ENCODE measurements around the gene NUP50. TPM values are rescaled to one million over a fixed set of nuclear protein-coding genes. Genes with fewer than 3 reads are reported as not detected.

Gene NUP50
- total and polyA plus RNA-seq, 2 donors (not counting 1 experiment from before 2014, with no cell fraction given), result 17.4 to 29.2 TPM

DNA sequence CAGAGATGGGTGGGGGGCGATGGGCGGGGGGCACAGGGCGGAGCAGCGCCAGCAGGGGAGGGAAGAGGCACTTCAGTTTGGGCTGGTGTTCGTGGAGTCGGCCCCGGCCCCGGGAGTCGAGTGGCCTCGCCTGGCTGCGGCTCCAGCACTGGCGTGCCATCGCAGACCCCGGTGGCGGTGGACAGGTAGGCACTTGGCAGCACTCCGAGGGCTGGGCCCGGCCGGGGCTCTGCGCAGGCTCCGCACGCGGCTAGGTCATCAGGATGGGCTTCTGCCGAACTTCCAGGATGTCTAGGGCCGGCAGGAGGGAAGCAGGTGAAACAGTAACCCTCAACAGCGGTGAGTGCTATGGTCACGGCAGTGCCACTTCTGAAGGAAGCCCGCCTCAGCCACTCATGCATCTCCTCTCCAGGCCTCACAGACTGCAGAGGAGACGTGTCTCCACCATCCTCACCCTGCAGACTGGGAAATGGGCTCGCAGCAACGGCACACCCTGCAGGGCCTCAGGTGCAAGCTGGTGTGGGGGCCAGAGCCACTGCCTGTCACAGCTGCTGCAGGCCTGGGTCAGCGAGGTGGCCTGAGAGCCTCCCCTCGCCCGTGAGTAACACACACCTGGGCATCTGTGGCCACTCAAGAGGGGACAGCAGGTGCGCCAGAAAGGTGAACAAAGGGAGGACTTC, 33.3 kb downstream of the NUP50 start:
- no peaks in the 10 kb centered on the region for H3K27me3 ChIP-seq (ENCODE audit: control insufficient read depth, insufficient read depth, low read length)
- no peak overlapping the region for H3K27ac ChIP-seq (ENCODE audit: insufficient read depth, low read length)
- DNase-seq (ENCODE audit: low read depth in 2 of 2), result no peak
- H3K4me2 ChIP-seq (ENCODE audit: extremely low read depth, insufficient read depth, low read length), result no peak overlapping the region
- no peaks in the 10 kb centered on the region for H3K79me2 ChIP-seq (ENCODE audit: control insufficient read depth, insufficient read depth, low read length)
- TF ChIP-seq EZH2 (IDR thresholded peaks at IDR 0.05; ENCODE audit: low read length, missing control alignments), result no peak
- TF ChIP-seq, protein P1, sequence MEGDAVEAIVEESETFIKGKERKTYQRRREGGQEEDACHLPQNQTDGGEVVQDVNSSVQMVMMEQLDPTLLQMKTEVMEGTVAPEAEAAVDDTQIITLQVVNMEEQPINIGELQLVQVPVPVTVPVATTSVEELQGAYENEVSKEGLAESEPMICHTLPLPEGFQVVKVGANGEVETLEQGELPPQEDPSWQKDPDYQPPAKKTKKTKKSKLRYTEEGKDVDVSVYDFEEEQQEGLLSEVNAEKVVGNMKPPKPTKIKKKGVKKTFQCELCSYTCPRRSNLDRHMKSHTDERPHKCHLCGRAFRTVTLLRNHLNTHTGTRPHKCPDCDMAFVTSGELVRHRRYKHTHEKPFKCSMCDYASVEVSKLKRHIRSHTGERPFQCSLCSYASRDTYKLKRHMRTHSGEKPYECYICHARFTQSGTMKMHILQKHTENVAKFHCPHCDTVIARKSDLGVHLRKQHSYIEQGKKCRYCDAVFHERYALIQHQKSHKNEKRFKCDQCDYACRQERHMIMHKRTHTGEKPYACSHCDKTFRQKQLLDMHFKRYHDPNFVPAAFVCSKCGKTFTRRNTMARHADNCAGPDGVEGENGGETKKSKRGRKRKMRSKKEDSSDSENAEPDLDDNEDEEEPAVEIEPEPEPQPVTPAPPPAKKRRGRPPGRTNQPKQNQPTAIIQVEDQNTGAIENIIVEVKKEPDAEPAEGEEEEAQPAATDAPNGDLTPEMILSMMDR (conservative IDR thresholded peaks at IDR 0.05 in 1 of 2, IDR thresholded peaks at IDR 0.05 in 1 of 2; ENCODE audit: low read depth in 1 of 2, low read length in 2 of 2), result no peak
- peaks cover 7% of the 10 kb centered on the region for H3K4me1 ChIP-seq (ENCODE audit: control insufficient read depth, extremely low read depth, insufficient read depth, low read length)
- no peaks in the 10 kb centered on the region for H3K9me3 ChIP-seq (ENCODE audit: control insufficient read depth, insufficient read depth, low read depth, low read length)
- H3K36me3 ChIP-seq (ENCODE audit: control insufficient read depth, insufficient read depth, low read length), result peaks cover 8% of the 10 kb centered on the region
- H3K9ac ChIP-seq (ENCODE audit: insufficient read depth, low read length), result no peak overlapping the region
- no peak overlapping the region for H2AFZ ChIP-seq (ENCODE audit: low read length)
- no peak overlapping the region for H3K4me3 ChIP-seq (replicated peaks in 1 of 4; ENCODE audit: control extremely low read depth in 1 of 4, insufficient read depth in 1 of 4, low read depth in 3 of 4, low read length in 4 of 4)
- H4K20me1 ChIP-seq (ENCODE audit: control insufficient read depth, extremely low read depth, insufficient read depth, low read length), result peaks cover under 1% of the 10 kb centered on the region

DNA sequence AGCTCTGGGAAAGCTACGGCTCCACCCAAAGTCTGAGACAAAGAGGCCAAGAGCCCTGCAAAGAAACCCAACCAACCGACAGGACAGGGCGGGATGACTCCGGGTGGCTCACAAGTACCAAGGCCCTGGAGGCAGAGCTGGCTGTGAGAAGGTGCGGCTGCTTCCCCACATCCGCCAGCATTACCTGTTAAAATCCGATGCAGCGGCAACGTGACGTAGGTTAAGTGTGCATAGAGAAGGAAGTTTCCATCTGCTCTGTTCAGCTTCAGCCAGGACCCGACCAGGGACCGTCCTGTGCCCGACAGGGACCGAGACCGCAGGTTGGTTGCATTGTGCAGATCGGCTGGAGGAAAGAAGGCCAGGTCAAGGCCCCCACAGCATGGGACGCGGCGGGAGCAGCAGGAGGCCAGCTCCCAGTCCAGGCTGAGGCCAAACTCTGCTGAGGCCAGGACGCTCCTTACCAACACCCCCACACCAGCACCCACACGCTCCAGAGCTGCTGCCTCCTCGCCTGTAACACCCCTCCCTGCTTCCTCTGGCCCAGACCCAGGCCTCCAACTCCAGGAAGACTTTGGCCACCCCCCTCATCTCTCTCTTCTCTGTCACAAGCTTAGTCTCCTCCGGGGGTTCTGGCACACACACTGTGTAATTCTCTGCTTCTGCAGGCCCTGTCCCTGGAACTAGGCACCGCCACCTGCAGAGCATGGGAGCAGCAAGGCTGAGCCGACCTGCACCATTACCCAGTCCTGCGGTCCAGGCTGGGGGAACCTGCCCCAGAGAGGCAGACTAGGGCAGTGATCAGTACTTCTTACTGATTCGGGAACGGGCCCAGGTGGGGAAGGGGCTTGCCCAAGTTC, 34.1 kb downstream of the NUP50 start:
- H3K9ac ChIP-seq (ENCODE audit: insufficient read depth, low read length), result no peak overlapping the region
- H3K4me2 ChIP-seq (ENCODE audit: extremely low read depth, insufficient read depth, low read length), result no peak overlapping the region

DNA sequence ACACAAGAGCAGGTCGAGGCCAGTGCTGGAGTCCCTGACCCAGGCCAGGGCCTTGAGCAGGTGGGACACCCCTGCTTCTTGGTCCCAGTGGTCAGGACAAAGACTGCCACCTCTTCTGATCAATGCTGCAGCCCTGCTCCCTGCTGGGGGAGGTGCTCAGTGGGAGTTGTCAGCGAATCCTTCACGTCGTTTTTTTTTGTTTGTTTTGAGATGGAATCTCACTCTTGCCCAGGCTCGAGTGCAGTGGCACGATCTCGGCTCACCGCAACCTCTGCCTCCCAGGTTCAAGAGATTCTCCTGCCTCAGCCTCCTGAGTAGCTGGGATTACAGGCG, 34.7 kb downstream of the NUP50 start:
- Histone ChIP-seq H3K27ac (ENCODE audit: insufficient read depth, low read length) (no peak overlapping the region), H3K9me3 (ENCODE audit: control insufficient read depth, insufficient read depth, low read depth, low read length) (no peaks in the 10 kb centered on the region), H3K9ac (ENCODE audit: insufficient read depth, low read length) (no peak overlapping the region), H3K79me2 (ENCODE audit: control insufficient read depth, insufficient read depth, low read length) (no peaks in the 10 kb centered on the region), H2AFZ (ENCODE audit: low read length) (no peak overlapping the region), H3K27me3 (ENCODE audit: control insufficient read depth, insufficient read depth, low read length) (no peaks in the 10 kb centered on the region), H3K4me2 (ENCODE audit: extremely low read depth, insufficient read depth, low read length) (no peak overlapping the region), H3K36me3 (ENCODE audit: control insufficient read depth, insufficient read depth, low read length) (peaks cover 13% of the 10 kb centered on the region), H3K4me1 (ENCODE audit: control insufficient read depth, extremely low read depth, insufficient read depth, low read length) (peaks cover 12% of the 10 kb centered on the region), H4K20me1 (ENCODE audit: control insufficient read depth, extremely low read depth, insufficient read depth, low read length) (peaks cover 2% of the 10 kb centered on the region), H3K4me3 (replicated peaks in 1 of 4; ENCODE audit: control extremely low read depth in 1 of 4, insufficient read depth in 1 of 4, low read depth in 3 of 4, low read length in 4 of 4) (no peak overlapping the region)
- TF ChIP-seq EZH2 (IDR thresholded peaks at IDR 0.05; ENCODE audit: low read length, missing control alignments), result no peak
- TF ChIP-seq, protein P1 (conservative IDR thresholded peaks at IDR 0.05 in 1 of 2, IDR thresholded peaks at IDR 0.05 in 1 of 2; ENCODE audit: low read depth in 1 of 2, low read length in 2 of 2), result no peak
- no peak for DNase-seq (ENCODE audit: low read depth in 2 of 2)

More for the DNA sequence above, 34.1 kb downstream of the NUP50 start:
- H3K4me1 ChIP-seq (ENCODE audit: control insufficient read depth, extremely low read depth, insufficient read depth, low read length), result peaks cover 12% of the 10 kb centered on the region
- H2AFZ ChIP-seq (ENCODE audit: low read length), result no peak overlapping the region
- no peak overlapping the region for H3K4me3 ChIP-seq (replicated peaks in 1 of 4; ENCODE audit: control extremely low read depth in 1 of 4, insufficient read depth in 1 of 4, low read depth in 3 of 4, low read length in 4 of 4)
- H3K79me2 ChIP-seq (ENCODE audit: control insufficient read depth, insufficient read depth, low read length), result no peaks in the 10 kb centered on the region
- H3K27ac ChIP-seq (ENCODE audit: insufficient read depth, low read length), result no peak overlapping the region
- peaks cover 2% of the 10 kb centered on the region for H4K20me1 ChIP-seq (ENCODE audit: control insufficient read depth, extremely low read depth, insufficient read depth, low read length)
- TF ChIP-seq EZH2 (IDR thresholded peaks at IDR 0.05; ENCODE audit: low read length, missing control alignments), result no peak
- TF ChIP-seq, protein P1 (conservative IDR thresholded peaks at IDR 0.05 in 1 of 2, IDR thresholded peaks at IDR 0.05 in 1 of 2; ENCODE audit: low read depth in 1 of 2, low read length in 2 of 2), result no peak
- DNase-seq (ENCODE audit: low read depth in 2 of 2), result no peak
- H3K27me3 ChIP-seq (ENCODE audit: control insufficient read depth, insufficient read depth, low read length), result no peaks in the 10 kb centered on the region
- no peaks in the 10 kb centered on the region for H3K9me3 ChIP-seq (ENCODE audit: control insufficient read depth, insufficient read depth, low read depth, low read length)
- H3K36me3 ChIP-seq (ENCODE audit: control insufficient read depth, insufficient read depth, low read length), result peaks cover 11% of the 10 kb centered on the region

All from fibroblast of lung (primary cell).